GM23248 (cell line): Measurements from ENCODE around the gene SLC8A2. TPM values are rescaled to one million over a fixed set of nuclear protein-coding genes. Genes with fewer than 3 reads are reported as not detected.
A peak's percentile ranks its signal among the peaks of the same experiment; 100 is the strongest.

ENCODE experiments used
- DNase-seq: peaks from one replicate; pipeline ENCODE4 v3.0.0-alpha.2; 2015
- H2AFZ ChIP-seq: fragments of 200-600 bp; sonication (generic); 2 replicates; pipeline ENCODE4 v1.6.1; 2016; ENCODE audit warnings: antibody characterized with exemption
- H3F3A ChIP-seq: fragments of 200-600 bp; sonication (generic); 2 replicates; pipeline ENCODE4 v1.6.1; 2016; ENCODE audit warnings: mild to moderate bottlenecking, antibody characterized with exemption, mixed run types; ENCODE audit not compliant: insufficient read depth
- H3K27ac ChIP-seq: fragments of 200-600 bp; sonication (generic); 2 replicates; pipeline ENCODE4 v1.5.1; 2016; ENCODE audit warnings: mild to moderate bottlenecking
- H3K27me3 ChIP-seq: fragments of 200-600 bp; sonication (generic); replicated peaks from 2 replicates; pipeline ENCODE4 v1.6.1; 2016; ENCODE audit warnings: mild to moderate bottlenecking; ENCODE audit not compliant: insufficient read depth
- H3K36me3 ChIP-seq: fragments of 200-600 bp; sonication (generic); 2 replicates; pipeline ENCODE4 v1.6.1; 2016; ENCODE audit warnings: low read depth, mild to moderate bottlenecking
- H3K4me1 ChIP-seq: fragments of 200-600 bp; sonication (generic); 2 replicates; pipeline ENCODE4 v1.6.1; 2016; ENCODE audit warnings: mild to moderate bottlenecking; ENCODE audit not compliant: insufficient read depth
- H3K4me2 ChIP-seq: fragments of 200-600 bp; sonication (generic); one replicate; pipeline ENCODE4 v1.6.1; 2016; ENCODE audit warnings: mild to moderate bottlenecking; ENCODE audit not compliant: unreplicated experiment
- H3K4me3 ChIP-seq: fragments of 200-600 bp; sonication (generic); 2 replicates; pipeline ENCODE4 v1.5.1; 2016; ENCODE audit warnings: mild to moderate bottlenecking
- H3K79me2 ChIP-seq: fragments of 200-600 bp; sonication (generic); 2 replicates; pipeline ENCODE4 v1.6.1; 2016; ENCODE audit warnings: mild to moderate bottlenecking; ENCODE audit not compliant: insufficient read depth
- H3K9ac ChIP-seq: fragments of 200-600 bp; sonication (generic); 2 replicates; pipeline ENCODE4 v1.6.1; 2016; ENCODE audit warnings: mild to moderate bottlenecking
- H3K9me2 ChIP-seq: fragments of 200-600 bp; sonication (generic); 2 replicates; pipeline ENCODE4 v1.6.1; 2016; ENCODE audit warnings: mixed run types, mild to moderate bottlenecking, moderate library complexity; ENCODE audit not compliant: insufficient read depth
- H3K9me3 ChIP-seq: fragments of 200-600 bp; sonication (generic); one replicate; pipeline ENCODE4 v1.6.1; 2017; ENCODE audit warnings: low read depth
- H4K20me1 ChIP-seq: fragments of 200-600 bp; sonication (generic); 2 replicates; pipeline ENCODE4 v1.6.0; 2016; ENCODE audit not compliant: insufficient read depth
- EZH2 ChIP-seq: fragments of 200-600 bp; sonication (generic); IDR thresholded peaks from 2 replicates; pipeline ENCODE4 v1.6.1; 2018; ENCODE audit warnings: antibody characterized with exemption, mild to moderate bottlenecking; ENCODE audit not compliant: insufficient read depth, poor library complexity, severe bottlenecking
- EZH2phosphoT487 ChIP-seq: fragments of 200-600 bp; sonication (generic); IDR thresholded peaks from 2 replicates; pipeline ENCODE4 v1.6.1; 2018; ENCODE audit warnings: antibody characterized with exemption, moderate library complexity, mild to moderate bottlenecking, low read depth; ENCODE audit not compliant: insufficient read depth
- WGBS, 2 experiments: methylation state at CpG; one replicate each; pipeline ENCODE4 v1.1.6; 2015 to 2017; ENCODE audit warnings: low lambda C conversion rate in 2 of 2, low coverage in 1 of 2; ENCODE audit errors: missing lambda C conversion rate in 2 of 2; 5-methylcytosine and 5-hydroxymethylcytosine counted together
- in situ Hi-C: fragments of 300-500 bp; cut with MboI; formaldehyde crosslinking; loops from 2 replicates; pipeline ENCODE4 v1.15.0; 2020
- polyA plus RNA-seq: library from polyadenylated mRNA; unstranded; fragments of >200 nt; fragmentation: Nextera tagmentation; extraction: Ambion mirVana; gene quantifications from 2 replicates; pipeline ENCODE4 v1.2.1, GENCODE V29; 2016
- total RNA-seq: library from RNA; depleted of rRNA; stranded (reverse); fragments of >200 nt; shearing (Covaris generic); gene quantifications from 2 replicates; pipeline ENCODE4 v1.2.3, GENCODE V29; 2014

The SLC8A2 gene
- total and polyA plus RNA-seq, 2 experiments from 2014 or later, result not detected

- TF ChIP-seq EZH2phosphoT487 (no peak), EZH2 (no peak)
- no peaks in the 10 kb centered on the region; the same call in 1 of the 2 replicates for H3K36me3 ChIP-seq
- H3K4me1 ChIP-seq, result no peaks in the 10 kb centered on the region
- no peaks in the 10 kb centered on the region for H3F3A ChIP-seq
- H3K9ac ChIP-seq, result no peak overlapping the region
- no peak for DNase-seq
- no peaks in the 10 kb centered on the region for H3K27me3 ChIP-seq
- H3K4me3 ChIP-seq, result no peak overlapping the region
- no peaks in the 10 kb centered on the region for H3K9me3 ChIP-seq
- no peaks in the 10 kb centered on the region for H4K20me1 ChIP-seq
- H3K9me2 ChIP-seq, result no peaks in the 10 kb centered on the region
- no peak overlapping the region for H3K4me2 ChIP-seq
- H3K27ac ChIP-seq, result no peak overlapping the region
- WGBS, 2 experiments, result 46 to 61% methylated on average over 11 to 14 of the region's 14 CpGs
- H2AFZ ChIP-seq, result no peak overlapping the region
- in situ Hi-C loops, result no loop called here
- no peaks in the 10 kb centered on the region for H3K79me2 ChIP-seq
These were observed 64.3 kb downstream of the SLC8A2 start for GRCh38 chr19:47407417-47407774.

- no peaks in the 10 kb centered on the region; the same call in 1 of the 2 replicates for H3K36me3 ChIP-seq
- no peaks in the 10 kb centered on the region for H3F3A ChIP-seq
- no peak overlapping the region for H3K4me2 ChIP-seq
- whole genome bisulfite sequencing, 2 experiments, result 59 to 63% methylated on average over 34 to 41 of the region's 47 CpGs
- H3K9me3 ChIP-seq, result no peaks in the 10 kb centered on the region
- no peaks in the 10 kb centered on the region for H3K4me1 ChIP-seq
- in situ Hi-C loops, result no loop called here
- no peak for TF ChIP-seq EZH2phosphoT487
- no peak for TF ChIP-seq EZH2
- peak; percentile 25 for DNase-seq
- no peaks in the 10 kb centered on the region for H4K20me1 ChIP-seq
- H3K9me2 ChIP-seq, result no peaks in the 10 kb centered on the region
- no peak overlapping the region for H3K4me3 ChIP-seq
- no peaks in the 10 kb centered on the region for H3K27me3 ChIP-seq
- H3K27ac ChIP-seq, result no peak overlapping the region
- no peak overlapping the region for H3K9ac ChIP-seq
- no peak overlapping the region for H2AFZ ChIP-seq
- no peaks in the 10 kb centered on the region for H3K79me2 ChIP-seq
These were observed 64.8 kb downstream of the SLC8A2 start for GRCh38 chr19:47406711-47407416.

- no peaks in the 10 kb centered on the region; the same call in 1 of the 2 replicates for H3K36me3 ChIP-seq
- no peak overlapping the region for H3K4me3 ChIP-seq
- no peaks in the 10 kb centered on the region for H3K9me2 ChIP-seq
- H3K4me1 ChIP-seq, result no peaks in the 10 kb centered on the region
- in situ Hi-C loops, result no loop called here
- TF ChIP-seq EZH2phosphoT487 (no peak), EZH2 (no peak)
- 90 to 94% methylated on average over 5 of the region's 5 CpGs for WGBS, 2 experiments
- no peaks in the 10 kb centered on the region for H3K27me3 ChIP-seq
- no peak overlapping the region for H3K9ac ChIP-seq
- no peaks in the 10 kb centered on the region for H3K79me2 ChIP-seq
- no peak overlapping the region for H2AFZ ChIP-seq
- no peak overlapping the region for H3K4me2 ChIP-seq
- H3F3A ChIP-seq, result no peaks in the 10 kb centered on the region
- no peak for DNase-seq
- H4K20me1 ChIP-seq, result no peaks in the 10 kb centered on the region
- no peaks in the 10 kb centered on the region for H3K9me3 ChIP-seq
- H3K27ac ChIP-seq, result no peak overlapping the region
These were observed 65.8 kb downstream of the SLC8A2 start for GRCh38 chr19:47405854-47406417.

- Histone ChIP-seq H3K27me3 (no peaks in the 10 kb centered on the region), H3K27ac (no peak overlapping the region), H2AFZ (no peak overlapping the region), H3K36me3 (no peaks in the 10 kb centered on the region; the same call in 1 of the 2 replicates), H3K4me2 (no peak overlapping the region), H3K9ac (no peak overlapping the region), H3K79me2 (no peaks in the 10 kb centered on the region), H3K4me1 (no peaks in the 10 kb centered on the region), H3F3A (no peaks in the 10 kb centered on the region), H3K4me3 (no peak overlapping the region), H3K9me2 (no peaks in the 10 kb centered on the region), H3K9me3 (no peaks in the 10 kb centered on the region), H4K20me1 (no peaks in the 10 kb centered on the region)
- in situ Hi-C loops, result no loop called here
- 86 to 90% methylated on average over 4 of the region's 4 CpGs for WGBS, 2 experiments
- TF ChIP-seq EZH2 (no peak), EZH2phosphoT487 (no peak)
- no peak for DNase-seq
These were observed 66.5 kb downstream of the SLC8A2 start for GRCh38 chr19:47405197-47405550.
